Uterus (tissue), 4 donors: ENCODE results near the gene SHISA5. TPM values are rescaled to one million over a fixed set of nuclear protein-coding genes. Genes with fewer than 3 reads are reported as not detected.

Experiments
- DNase-seq, 2 donors: peaks; one replicate each; pipeline ENCODE4 v3.0.0-alpha.2; 2019 to 2020
- H3K27ac ChIP-seq, 2 donors: fragments of 200-600 bp; sonication (generic); 1 replicate in 1 of 2; 2 replicates in 1 of 2; pipeline ENCODE4 v1.5.1; 2016 to 2018
- H3K27me3 ChIP-seq, 2 donors: fragments of 200-600 bp; sonication (generic); one replicate each; pipeline ENCODE4 v1.5.1; 2018 to 2019; ENCODE audit warnings: control low read depth in 1 of 2
- H3K36me3 ChIP-seq, 2 donors: fragments of 200-600 bp; sonication (generic); one replicate each; pipeline ENCODE4 v1.5.1; 2019; ENCODE audit warnings: control low read depth in 1 of 2
- H3K4me1 ChIP-seq, 2 donors: fragments of 200-600 bp; sonication (generic); one replicate each; pipeline ENCODE4 v1.5.1; 2018 to 2019; ENCODE audit warnings: control low read depth in 1 of 2
- H3K4me3 ChIP-seq, 2 donors: fragments of 200-600 bp; sonication (generic); 1 replicate in 1 of 2; 2 replicates in 1 of 2; pipeline ENCODE4 v1.5.1; 2018 to 2019; ENCODE audit warnings: mild to moderate bottlenecking in 1 of 2
- H3K9me3 ChIP-seq, 2 donors: fragments of 200-600 bp; sonication (generic); one replicate each; pipeline ENCODE4 v1.5.1; 2019; ENCODE audit warnings: control low read depth in 1 of 2
- CTCF ChIP-seq, 4 experiments: fragments of 200-600 bp in 2 of 4; fragments of 450-650 bp in 2 of 4; sonication (generic) in 2 of 4; IDR thresholded peaks; one replicate each; pipeline ENCODE4 v1.5.1; 2016 to 2019; ENCODE audit warnings: antibody characterized with exemption in 4 of 4, mild to moderate bottlenecking in 2 of 4, moderate library complexity in 1 of 4
- POLR2A ChIP-seq, 2 donors: fragments of 450-650 bp; IDR thresholded peaks; one replicate each; pipeline ENCODE4 v1.6.1; 2016; ENCODE audit warnings: antibody characterized with exemption in 2 of 2, mild to moderate bottlenecking in 1 of 2, moderate library complexity in 1 of 2
- intact Hi-C: fragments of 100-400 bp; cut with DNase I; formaldehyde crosslinking; loops from one replicate; pipeline ENCODE4 v1.15.1; 2023; ENCODE audit warnings: low total_unique reads
- total RNA-seq, 4 donors: library from RNA; depleted of rRNA in 3 of 4; stranded (reverse); fragments of >200 nt in 3 of 4; gene quantifications; one replicate each; pipeline versions ENCODE4 v1.1.0 to v1.2.4, GENCODE V29; 2014 to 2023
- donor health status: DM: yes; HTN: yes; CAD: no.

Gene SHISA5
- total RNA-seq, 4 donors from 2014 or later: 52.4 to 210 (median 72.8) TPM

DNA sequence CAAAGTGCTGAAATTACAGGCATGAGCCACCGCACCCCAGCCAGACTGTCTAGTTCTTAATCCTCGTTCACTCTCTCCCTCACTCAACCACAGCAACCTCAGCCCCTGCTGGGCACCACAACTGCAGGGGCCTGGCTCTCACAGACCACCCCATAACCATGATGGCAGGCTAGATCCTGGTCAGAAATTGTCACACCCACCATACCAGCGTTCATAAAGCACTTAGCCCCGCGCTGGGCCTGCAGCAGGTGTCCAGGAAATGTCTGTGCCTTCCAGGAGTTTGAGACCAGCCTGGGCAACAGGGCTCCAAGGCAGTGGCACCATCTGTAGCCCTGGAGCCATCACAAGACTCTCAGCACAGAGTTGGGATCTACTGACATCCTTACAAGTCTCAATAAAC lies 1.9 kb downstream of the SHISA5 start:
- H3K9me3 ChIP-seq: no peaks in the 10 kb centered on the region
- DNase-seq: no peak
- H3K27me3 ChIP-seq: no peaks in the 10 kb centered on the region
- intact Hi-C loops: no loop called here
- no peak for TF ChIP-seq POLR2A (IDR thresholded peaks at IDR 0.05)
- no peak for TF ChIP-seq CTCF (IDR thresholded peaks at IDR 0.05)
- peak overlapping the region; percentile 94 to 97 for H3K27ac ChIP-seq
- H3K4me1 ChIP-seq: no peaks in the 10 kb centered on the region
- no peaks in the 10 kb centered on the region for H3K36me3 ChIP-seq
- no peak overlapping the region for H3K4me3 ChIP-seq

DNA sequence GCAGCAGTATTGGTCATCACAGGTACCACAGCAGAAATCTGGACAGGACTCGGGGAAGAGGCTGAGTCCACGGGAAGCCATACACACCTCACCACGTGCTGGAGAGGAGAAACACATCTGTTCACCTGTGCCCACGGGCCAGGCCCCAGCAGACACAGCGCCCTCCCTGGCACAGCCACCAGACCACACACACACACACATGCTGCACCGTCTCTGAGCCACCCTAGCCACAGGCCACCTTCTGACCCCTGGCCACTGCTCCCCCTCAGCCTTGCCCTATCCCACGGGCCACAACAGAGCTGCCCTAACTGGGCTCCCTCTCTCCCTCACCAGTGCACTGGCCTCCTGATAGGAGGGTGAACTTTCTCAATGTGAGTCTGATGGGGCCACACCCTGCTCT lies 2.8 kb downstream of the SHISA5 start:
- intact Hi-C loops: no loop called here

GRCh38 chr3:48500656-48501055 lies 3.3 kb downstream of the SHISA5 start:
- DNase-seq: no peak
- H3K27ac ChIP-seq: no peak overlapping the region
- intact Hi-C loops: no loop called here
- no peak for TF ChIP-seq POLR2A (IDR thresholded peaks at IDR 0.05)
- TF ChIP-seq CTCF (IDR thresholded peaks at IDR 0.05): no peak
- no peaks in the 10 kb centered on the region for H3K36me3 ChIP-seq
- no peaks in the 10 kb centered on the region for H3K9me3 ChIP-seq
- no peaks in the 10 kb centered on the region for H3K4me1 ChIP-seq
- H3K27me3 ChIP-seq: no peaks in the 10 kb centered on the region
- H3K4me3 ChIP-seq: no peak overlapping the region

More for the DNA sequence above, 2.8 kb downstream of the SHISA5 start:
- H3K27ac ChIP-seq: no peak overlapping the region
- no peaks in the 10 kb centered on the region for H3K36me3 ChIP-seq
- H3K4me3 ChIP-seq: no peak overlapping the region
- no peaks in the 10 kb centered on the region for H3K27me3 ChIP-seq
- H3K4me1 ChIP-seq: no peaks in the 10 kb centered on the region
- no peak for DNase-seq
- TF ChIP-seq POLR2A (IDR thresholded peaks at IDR 0.05) (no peak), CTCF (IDR thresholded peaks at IDR 0.05) (no peak)
- H3K9me3 ChIP-seq: no peaks in the 10 kb centered on the region

DNA sequence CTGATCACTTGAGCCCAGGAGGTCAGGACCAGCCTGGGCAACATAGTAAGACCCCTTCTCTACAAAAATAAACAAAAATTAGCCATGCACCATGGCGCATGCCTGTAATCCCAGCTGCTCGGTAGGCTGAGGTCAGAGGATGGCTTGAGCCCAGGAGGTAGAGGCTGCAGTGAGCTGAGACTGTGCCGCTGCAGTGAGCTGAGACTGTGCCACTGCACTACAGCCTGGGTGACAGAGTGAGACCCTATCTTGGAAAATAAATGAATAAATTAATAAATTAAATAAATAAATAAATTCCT lies 10.8 kb downstream of the SHISA5 start:
- H3K27ac ChIP-seq: no peak overlapping the region
- H3K4me1 ChIP-seq: no peaks in the 10 kb centered on the region
- intact Hi-C loops: no loop called here
- TF ChIP-seq POLR2A (IDR thresholded peaks at IDR 0.05): no peak
- no peak for TF ChIP-seq CTCF (IDR thresholded peaks at IDR 0.05)
- DNase-seq: no peak
- H3K36me3 ChIP-seq: no peaks in the 10 kb centered on the region
- no peaks in the 10 kb centered on the region for H3K9me3 ChIP-seq
- no peak overlapping the region for H3K4me3 ChIP-seq
- H3K27me3 ChIP-seq: no peaks in the 10 kb centered on the region

DNA sequence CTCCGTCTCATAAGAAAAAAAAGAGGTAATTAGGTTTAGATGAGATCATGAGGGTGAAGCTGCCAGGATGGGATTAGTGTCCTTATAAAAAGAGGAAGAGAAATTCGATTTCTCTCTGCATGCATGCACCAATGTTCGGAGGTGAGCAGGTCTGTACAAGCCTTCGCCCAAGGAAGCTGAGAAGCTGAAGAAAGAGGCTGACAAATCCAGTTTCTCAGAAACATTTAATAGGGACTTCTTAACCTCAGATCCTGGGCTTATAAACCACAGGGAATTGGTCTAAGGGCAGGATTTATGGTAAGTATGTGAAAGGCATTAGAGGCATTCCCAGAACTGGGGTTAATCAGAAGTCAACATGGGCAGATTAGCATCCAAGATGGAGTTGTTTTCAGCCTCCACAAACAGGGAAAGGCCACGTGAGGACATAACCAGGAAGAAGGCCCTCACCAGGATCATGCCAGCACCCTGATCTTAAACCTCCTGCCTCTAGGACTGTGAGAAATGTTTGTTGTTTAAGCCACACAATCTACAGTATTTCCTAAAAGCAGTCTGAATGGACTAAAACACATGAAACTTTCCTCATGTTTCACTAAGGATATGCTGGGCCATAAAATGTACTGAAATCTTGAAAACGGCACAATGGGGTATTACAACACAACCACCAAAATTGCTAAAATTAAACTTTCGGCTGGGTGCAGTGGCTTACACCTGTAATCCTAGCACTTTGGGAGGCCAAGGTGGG lies 11.3 kb downstream of the SHISA5 start:
- Histone ChIP-seq H3K27ac (no peak overlapping the region), H3K9me3 (no peaks in the 10 kb centered on the region), H3K27me3 (no peaks in the 10 kb centered on the region), H3K36me3 (no peaks in the 10 kb centered on the region), H3K4me3 (no peak overlapping the region), H3K4me1 (no peaks in the 10 kb centered on the region)
- TF ChIP-seq CTCF (IDR thresholded peaks at IDR 0.05): no peak
- no peak for TF ChIP-seq POLR2A (IDR thresholded peaks at IDR 0.05)
- no peak for DNase-seq
- intact Hi-C loops: no loop called here
